Caco-2 (cell line): Measurements from ENCODE around the gene CMSS1. TPM values are rescaled to one million over a fixed set of nuclear protein-coding genes. Genes with fewer than 3 reads are reported as not detected.

Experiments
- BruUV-seq: library from RNA; stranded (reverse); fragments of 400-500 nt; replicated peaks from 2 replicates; lab custom pipeline; 2021; lab: Mats Ljungman, UMichigan
- CTCF ChIA-PET: fragments of 300-600 bp; sonication (Branson Sonifier 250); formaldehyde crosslinking; loops from one replicate; lab custom pipeline; 2022; ENCODE audit warnings: antibody characterized with exemption; lab: Charles Lee
- POLR2A ChIA-PET: fragments of 300-600 bp; sonication (Branson Sonifier 250); formaldehyde crosslinking; loops from one replicate; lab custom pipeline; 2022; ENCODE audit warnings: antibody characterized with exemption; lab: Charles Lee
- DNase-seq, 2 experiments: peaks; one replicate each; pipeline versions ENCODE4 v3.0.0 to v3.0.0-alpha.2; 2020 to 2022
- H3K27me3 ChIP-seq: replicated peaks from 2 replicates; pipeline ENCODE4 v1.6.0; 2011; ENCODE audit warnings: low read length; ENCODE audit not compliant: control insufficient read depth, insufficient read depth
- H3K36me3 ChIP-seq: 2 replicates; pipeline ENCODE4 v1.5.1; 2011; ENCODE audit warnings: low read length; ENCODE audit not compliant: control insufficient read depth, insufficient read depth
- H3K4me1 ChIP-seq: fragments of 250-450 bp; sonication (Bioruptor Pico); 2 replicates; pipeline ENCODE4 v1.5.1; 2020; ENCODE audit warnings: mild to moderate bottlenecking
- H3K4me3 ChIP-seq: 2 replicates; pipeline ENCODE4 v1.5.1; 2011; ENCODE audit warnings: low read depth, mild to moderate bottlenecking, control low read depth, low read length
- H3K9me3 ChIP-seq: fragments of 250-450 bp; sonication (Bioruptor Pico); 2 replicates; pipeline ENCODE4 v1.5.1; 2020; ENCODE audit warnings: mild to moderate bottlenecking, moderate library complexity
- H3K27ac Mint-ChIP-seq: one replicate; pipeline ENCODE4 v1.8.0; 2022; ENCODE audit warnings: mixed read lengths; ENCODE audit not compliant: unreplicated experiment
- H3K27me3 Mint-ChIP-seq: one replicate; pipeline ENCODE4 v1.8.0; 2022; ENCODE audit warnings: mixed read lengths; ENCODE audit not compliant: insufficient read depth, unreplicated experiment
- H3K36me3 Mint-ChIP-seq: one replicate; pipeline ENCODE4 v1.8.0; 2022; ENCODE audit warnings: mild to moderate bottlenecking, mixed read lengths; ENCODE audit not compliant: insufficient read depth, unreplicated experiment
- H3K4me1 Mint-ChIP-seq: one replicate; pipeline ENCODE4 v1.8.0; 2022; ENCODE audit warnings: low read depth, mixed read lengths; ENCODE audit not compliant: unreplicated experiment
- H3K4me3 Mint-ChIP-seq: one replicate; pipeline ENCODE4 v1.8.0; 2022; ENCODE audit warnings: mild to moderate bottlenecking, moderate library complexity, mixed read lengths; ENCODE audit not compliant: unreplicated experiment
- H3K9me3 Mint-ChIP-seq: one replicate; pipeline ENCODE4 v1.8.0; 2022; ENCODE audit warnings: mixed read lengths; ENCODE audit not compliant: unreplicated experiment
- CTCF ChIP-seq, 2 experiments: fragments of 200-600 bp in 1 of 2; IDR thresholded peaks; 1 replicate in 1 of 2; 2 replicates in 1 of 2; pipeline versions ENCODE4 v1.5.1 to v1.8.0; 2011 to 2022; ENCODE audit warnings: antibody characterized with exemption in 1 of 2, control low read depth in 1 of 2, inconsistent platforms in 1 of 2, low read depth in 1 of 2, low read length in 1 of 2, mild to moderate bottlenecking in 1 of 2, moderate library complexity in 1 of 2; ENCODE audit not compliant: insufficient read depth in 1 of 2, severe bottlenecking in 1 of 2, unreplicated experiment in 1 of 2
- intact Hi-C: fragments of 100-400 bp; cut with micrococcal nuclease; formaldehyde crosslinking; loops from one replicate; pipeline ENCODE4 v1.10.0; 2022; ENCODE audit not compliant: unreplicated experiment
- total RNA-seq: library from RNA; stranded (reverse); gene quantifications from 2 replicates; pipeline ENCODE4 v1.2.3, GENCODE V29; 2022

The CMSS1 gene
- total RNA-seq, 1 experiment from 2014 or later, result 54.4 TPM

DNA sequence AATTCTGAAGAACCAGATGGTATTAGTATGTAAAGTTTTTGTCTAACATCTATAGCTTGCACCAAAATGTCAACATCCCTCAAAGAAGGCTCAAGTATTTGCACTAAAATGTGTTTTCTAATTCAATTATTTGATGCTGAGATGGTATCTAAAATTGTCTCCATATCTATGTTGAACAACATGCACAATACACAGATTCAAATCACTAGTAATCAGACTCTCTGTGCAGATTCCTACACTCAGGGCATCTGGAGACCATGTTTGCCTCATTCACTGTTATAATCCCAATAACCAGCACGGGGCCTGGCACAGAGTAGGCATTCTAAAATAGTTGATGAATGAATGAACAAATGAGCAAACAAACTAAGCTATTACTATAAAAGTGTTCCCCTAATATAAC, 294.1 kb downstream of the CMSS1 start:
- CTCF ChIA-PET, result no interaction called here
- no peaks in the 10 kb centered on the region for H3K27me3 Mint-ChIP-seq
- H3K36me3 ChIP-seq, result no peaks in the 10 kb centered on the region

DNA sequence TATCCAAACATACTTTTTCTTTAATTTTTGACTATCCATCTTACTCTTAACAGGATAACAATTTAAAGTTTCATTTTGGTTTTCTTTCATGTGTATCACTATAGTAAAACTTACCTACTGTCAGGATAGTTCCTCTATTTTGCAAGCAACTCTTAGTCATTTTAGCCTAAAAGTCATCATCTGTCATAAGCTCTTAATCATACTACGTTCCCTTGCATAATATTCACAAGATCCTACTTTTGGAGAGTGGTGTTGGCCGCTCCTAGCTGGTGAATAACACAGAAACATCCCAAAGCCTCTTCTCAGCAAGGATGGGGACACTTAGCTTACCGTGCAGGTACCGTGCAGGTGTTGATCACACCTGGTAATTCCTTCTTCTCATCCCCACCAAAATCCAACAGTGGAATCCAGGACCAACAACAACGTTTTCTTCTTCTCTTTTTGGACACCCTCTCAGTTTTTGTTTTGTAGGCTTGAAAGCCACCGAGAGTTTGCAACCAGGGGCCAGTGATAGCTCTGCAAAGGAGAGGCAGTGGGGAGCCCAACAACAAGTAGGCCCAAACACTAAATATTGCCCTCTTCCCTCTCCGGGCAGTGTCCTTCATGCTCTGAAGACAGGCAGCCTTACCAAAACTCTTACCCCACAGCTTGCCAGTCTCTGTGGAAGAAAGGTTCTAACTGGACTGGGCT, 296.2 kb downstream of the CMSS1 start:
- intact Hi-C loops, result no loop called here
- POLR2A ChIA-PET, result no interaction called here
- H3K36me3 Mint-ChIP-seq, result no peaks in the 10 kb centered on the region
- CTCF ChIA-PET, result no interaction called here
- Histone ChIP-seq H3K36me3 (no peaks in the 10 kb centered on the region), H3K27me3 (no peaks in the 10 kb centered on the region), H3K4me3 (no peak overlapping the region), H3K4me1 (no peaks in the 10 kb centered on the region), H3K9me3 (no peaks in the 10 kb centered on the region)
- H3K27ac Mint-ChIP-seq, result no peak overlapping the region
- TF ChIP-seq CTCF (IDR thresholded peaks at IDR 0.05; ENCODE audit: insufficient read depth in 1 of 2, low read depth in 1 of 2, low read length in 1 of 2, severe bottlenecking in 1 of 2, unreplicated experiment in 1 of 2), result no peak
- no TSS peak for BruUV-seq
- H3K9me3 Mint-ChIP-seq, result peaks cover 7% of the 10 kb centered on the region
- H3K4me1 Mint-ChIP-seq, result peaks cover 6% of the 10 kb centered on the region
- no peak overlapping the region for H3K4me3 Mint-ChIP-seq
- no peak for DNase-seq
- H3K27me3 Mint-ChIP-seq, result no peaks in the 10 kb centered on the region

More for the DNA sequence above, 294.1 kb downstream of the CMSS1 start:
- Mint-ChIP-seq H3K4me3 (no peak overlapping the region), H3K9me3 (peaks cover 7% of the 10 kb centered on the region), H3K36me3 (no peaks in the 10 kb centered on the region), H3K27ac (no peak overlapping the region), H3K4me1 (peaks cover 6% of the 10 kb centered on the region)
- POLR2A ChIA-PET, result no interaction called here
- DNase-seq, result no peak
- BruUV-seq, result no TSS peak
- Histone ChIP-seq H3K4me1 (0 out of 2 replicates have a peak, but pooled peaks cover 5% of the 10 kb centered on the region), H3K4me3 (no peak overlapping the region), H3K27me3 (no peaks in the 10 kb centered on the region), H3K9me3 (no peaks in the 10 kb centered on the region)
- no peak for TF ChIP-seq CTCF (IDR thresholded peaks at IDR 0.05; ENCODE audit: insufficient read depth in 1 of 2, low read depth in 1 of 2, low read length in 1 of 2, severe bottlenecking in 1 of 2, unreplicated experiment in 1 of 2)
- intact Hi-C loops, result no loop called here

GRCh38 chr3:100114413-100115030, 296.9 kb downstream of the CMSS1 start, which contains the start of gene FILIP1L:
Gene FILIP1L, minus strand, starts transcription at chr3:100114501.
- Histone ChIP-seq H3K4me1 (no peaks in the 10 kb centered on the region), H3K36me3 (no peaks in the 10 kb centered on the region), H3K27me3 (no peaks in the 10 kb centered on the region), H3K4me3 (no peak within 1 kb of the TSS), H3K9me3 (no peaks in the 10 kb centered on the region)
- no peak within 1 kb of the TSS for H3K27ac Mint-ChIP-seq
- H3K4me1 Mint-ChIP-seq, result peaks cover 6% of the 10 kb centered on the region
- TF ChIP-seq CTCF (IDR thresholded peaks at IDR 0.05; ENCODE audit: insufficient read depth in 1 of 2, low read depth in 1 of 2, low read length in 1 of 2, severe bottlenecking in 1 of 2, unreplicated experiment in 1 of 2), result no peak
- ChIA-PET POLR2A (no interaction called here), CTCF (no interaction called here)
- intact Hi-C loops, result no loop called here
- no peak within 1 kb of the TSS for H3K4me3 Mint-ChIP-seq
- H3K36me3 Mint-ChIP-seq, result no peaks in the 10 kb centered on the region
- BruUV-seq, result no TSS peak
- no peaks in the 10 kb centered on the region for H3K27me3 Mint-ChIP-seq
- peaks cover 7% of the 10 kb centered on the region for H3K9me3 Mint-ChIP-seq
- DNase-seq, result no peak
